IMR-90 (cell line): ENCODE measurements around the gene GPR173. TPM values are rescaled to one million over a fixed set of nuclear protein-coding genes. Genes with fewer than 3 reads are reported as not detected.
A peak's percentile ranks its signal among the peaks of the same experiment; 100 is the strongest.

Experiments
- ATAC-seq: fragments of 200-7000 bp; cut with Tn5 transposase; 2 replicates; pipeline ENCODE4 v1.9.1; 2020; ENCODE audit warnings: low read depth, mild to moderate bottlenecking, moderate library complexity
- BruUV-seq: library from RNA; stranded (reverse); fragments of 400-500 nt; replicated peaks from 2 replicates; lab custom pipeline; 2021; lab: Mats Ljungman, UMichigan
- CTCF ChIA-PET: fragments of 300-600 bp; formaldehyde crosslinking; extraction: SDS; loops from one replicate; lab custom pipeline; 2021; ENCODE audit warnings: antibody characterized with exemption; lab: Yijun Ruan, JAX
- POLR2A ChIA-PET: fragments of 300-600 bp; sonication (Branson Sonifier 250); formaldehyde crosslinking; loops from one replicate; lab custom pipeline; 2022; ENCODE audit warnings: antibody characterized with exemption; ENCODE audit not compliant: unreplicated experiment; lab: Charles Lee
- DNase-seq: peaks from one replicate; pipeline ENCODE4 v3.0.0; 2013
- H2AFZ ChIP-seq: replicated peaks from 2 replicates; pipeline ENCODE3; 2013; ENCODE audit warnings: low read length, mild to moderate bottlenecking; ENCODE audit not compliant: poor library complexity
- H2AK5ac ChIP-seq: 2 replicates; pipeline ENCODE4 v1.6.1; 2013; ENCODE audit warnings: low read depth, low read length, inconsistent platforms
- H2AK9ac ChIP-seq: replicated peaks from 2 replicates; pipeline ENCODE3; 2013; ENCODE audit warnings: mild to moderate bottlenecking, low read depth, low read length, moderate library complexity; ENCODE audit not compliant: poor library complexity
- H2BK120ac ChIP-seq: 2 replicates; pipeline ENCODE4 v1.6.1; 2013; ENCODE audit warnings: low read depth, low read length, inconsistent platforms
- H2BK15ac ChIP-seq: 3 replicates; pipeline ENCODE4 v1.6.1; 2013; ENCODE audit warnings: low read depth, low read length, inconsistent platforms
- H2BK20ac ChIP-seq: 2 replicates; pipeline ENCODE4 v1.6.1; 2013; ENCODE audit warnings: low read depth, mild to moderate bottlenecking, inconsistent platforms, low read length, moderate library complexity
- H2BK5ac ChIP-seq: 2 replicates; pipeline ENCODE4 v1.6.1; 2013; ENCODE audit warnings: mild to moderate bottlenecking, low read depth, low read length, inconsistent platforms; ENCODE audit not compliant: poor library complexity, severe bottlenecking
- H3K14ac ChIP-seq: replicated peaks from 2 replicates; pipeline ENCODE4 v1.6.1; 2013; ENCODE audit warnings: low read depth, low read length, inconsistent platforms
- H3K18ac ChIP-seq: 2 replicates; pipeline ENCODE4 v1.6.1; 2013; ENCODE audit warnings: low read depth, low read length, control low read depth
- H3K23ac ChIP-seq: 2 replicates; pipeline ENCODE4 v1.6.1; 2013; ENCODE audit warnings: low read depth, low read length, inconsistent platforms
- H3K27ac ChIP-seq: 2 replicates; pipeline ENCODE4 v1.5.1; 2013; ENCODE audit warnings: mild to moderate bottlenecking, control low read depth, low read length; ENCODE audit not compliant: insufficient read depth
- H3K27me3 ChIP-seq: 2 replicates; pipeline ENCODE4 v1.6.1; 2013; ENCODE audit warnings: low read length; ENCODE audit not compliant: control insufficient read depth, insufficient read depth
- H3K36me3 ChIP-seq: 2 replicates; pipeline ENCODE4 v1.6.1; 2013; ENCODE audit warnings: low read length, mixed read lengths; ENCODE audit not compliant: control insufficient read depth, insufficient read depth
- H3K4ac ChIP-seq: 2 replicates; pipeline ENCODE4 v1.6.1; 2013; ENCODE audit warnings: low read depth, low read length, inconsistent platforms
- H3K4me1 ChIP-seq: 2 replicates; pipeline ENCODE4 v1.6.1; 2013; ENCODE audit warnings: low read length, mixed read lengths; ENCODE audit not compliant: control insufficient read depth, insufficient read depth
- H3K4me2 ChIP-seq: 2 replicates; pipeline ENCODE4 v1.6.1; 2013; ENCODE audit warnings: low read depth, mild to moderate bottlenecking, control low read depth, low read length, moderate library complexity
- H3K4me3 ChIP-seq: 2 replicates; pipeline ENCODE4 v1.5.1; 2013; ENCODE audit warnings: low read depth, mild to moderate bottlenecking, control low read depth, low read length, moderate library complexity; ENCODE audit not compliant: insufficient read depth
- H3K56ac ChIP-seq: 2 replicates; pipeline ENCODE4 v1.6.1; 2013; ENCODE audit warnings: low read length, inconsistent platforms; ENCODE audit not compliant: insufficient read depth; ENCODE audit errors: extremely low read depth
- H3K79me1 ChIP-seq, 2 experiments: 2 replicates each; pipeline ENCODE4 v1.6.1; 2013; ENCODE audit warnings: low read length in 2 of 2, inconsistent platforms in 1 of 2, low read depth in 1 of 2
- H3K9ac ChIP-seq: 2 replicates; pipeline ENCODE4 v1.6.1; 2013; ENCODE audit warnings: low read depth, low read length, control low read depth
- H3K9me1 ChIP-seq: 2 replicates; pipeline ENCODE4 v1.6.1; 2013; ENCODE audit warnings: low read length, inconsistent platforms; ENCODE audit not compliant: insufficient read depth
- H3K9me3 ChIP-seq: 2 replicates; pipeline ENCODE4 v1.6.1; 2013; ENCODE audit warnings: low read length; ENCODE audit not compliant: control insufficient read depth, insufficient read depth
- H4K20me1 ChIP-seq: 2 replicates; pipeline ENCODE4 v1.6.1; 2013; ENCODE audit warnings: low read length, inconsistent platforms; ENCODE audit not compliant: insufficient read depth
- H4K5ac ChIP-seq: 2 replicates; pipeline ENCODE4 v1.6.1; 2013; ENCODE audit warnings: mild to moderate bottlenecking, low read depth, low read length, control low read depth
- H4K8ac ChIP-seq, 2 experiments: 2 replicates each; pipeline ENCODE4 v1.6.1; 2013; ENCODE audit warnings: low read depth in 2 of 2, low read length in 2 of 2, control low read depth in 1 of 2, inconsistent platforms in 1 of 2
- H4K91ac ChIP-seq: 2 replicates; pipeline ENCODE4 v1.6.1; 2013; ENCODE audit warnings: low read depth, low read length, inconsistent platforms; ENCODE audit not compliant: insufficient read depth
- CEBPB ChIP-seq: IDR thresholded peaks from 2 replicates; pipeline ENCODE4 v1.6.1; 2012; ENCODE audit warnings: low read depth, low read length, improper control_type of control experiment
- NFE2L2 ChIP-seq: fragments of 150-350 bp; IDR thresholded peaks from 2 replicates; pipeline ENCODE4 v1.6.1; 2016; ENCODE audit warnings: low read depth, mild to moderate bottlenecking, low read length
- WGBS, 2 experiments: methylation state at CpG; one replicate each; pipeline versions ENCODE4 v1.1.5 to v1.1.7; 2013; ENCODE audit warnings: missing lambda C conversion rate in 2 of 2; ENCODE audit not compliant: insufficient read length in 1 of 2; ENCODE audit errors: extremely low coverage in 2 of 2; 5-methylcytosine and 5-hydroxymethylcytosine counted together
- dilution Hi-C: fragments of 300-500 bp; cut with HindIII; formaldehyde crosslinking; loops from one replicate; pipeline ENCODE4 v1.14.3; 2018; ENCODE audit warnings: low sequenced_read_pairs; ENCODE audit not compliant: unreplicated experiment
- in situ Hi-C: fragments of 300-500 bp; cut with MboI; formaldehyde crosslinking; loops from 3 replicates; pipeline ENCODE4 v1.14.3; 2019; ENCODE audit warnings: low sequenced_read_pairs, inconsistent platforms, mixed read lengths
- intact Hi-C: fragments of 100-400 bp; cut with micrococcal nuclease; formaldehyde crosslinking; loops from 2 replicates; pipeline ENCODE4 v1.10.0; 2022
- polyA plus RNA-seq, 3 experiments: library from polyadenylated mRNA; depleted of rRNA; stranded (reverse); fragments of >200 nt; gene quantifications; 2 replicates each; pipeline ENCODE4 v1.2.3, GENCODE V29; 2012; ENCODE audit warnings: low replicate concordance in 1 of 3
- total RNA-seq: library from RNA; depleted of rRNA; stranded (reverse); fragments of >200 nt; gene quantifications from 2 replicates; pipeline ENCODE4 v1.2.3, GENCODE V29; 2012

The GPR173 gene
- total and polyA plus RNA-seq, 2 of the 4 experiments (the other 2 are of a cell fraction) = 0.90 to 6.1 TPM

- Histone ChIP-seq H3K4me3 (no peak overlapping the region), H3K18ac (no peak overlapping the region), H2AK9ac (no peak overlapping the region), H3K14ac (no peak overlapping the region), H2AK5ac (no peak overlapping the region), H3K23ac (no peak overlapping the region), H2BK20ac (no peak overlapping the region), H3K9me1 (peaks cover 4% of the 10 kb centered on the region; the same call in 1 of the 2 replicates), H3K27me3 (peaks cover 5% of the 10 kb centered on the region), H2BK120ac (no peak overlapping the region), H3K27ac (no peak overlapping the region), H3K9ac (no peak overlapping the region), H4K8ac (no peak overlapping the region), H4K91ac (no peak overlapping the region), H3K36me3 (peaks cover 1% of the 10 kb centered on the region; the same call in 1 of the 2 replicates), H3K4ac (no peak overlapping the region), H4K20me1 (no peaks in the 10 kb centered on the region), H3K56ac (no peak overlapping the region), H3K79me1 (peaks cover 4 to 14% of the 10 kb centered on the region in 2 experiments; a peak in 3 of 4 replicates), H2BK5ac (peak overlapping the region; percentile 50), H2AFZ (no peak overlapping the region), H2BK15ac (no peak overlapping the region), H4K5ac (no peak overlapping the region), H3K9me3 (no peaks in the 10 kb centered on the region), H3K4me2 (no peak overlapping the region), H3K4me1 (peaks cover 11% of the 10 kb centered on the region)
- DNase-seq (no peak), ATAC-seq (no peak)
- dilution Hi-C loops = no loop called here
- CTCF ChIA-PET = no interaction called here
- in situ Hi-C loops = no loop called here
- intact Hi-C loops = no loop called here
- no CpG with 5 or more reads among the region's 2 CpGs for WGBS, 2 experiments
- no TSS peak for BruUV-seq
- POLR2A ChIA-PET = no interaction called here
- TF ChIP-seq CEBPB (no peak), NFE2L2 (peak; percentile 60; the same call in 1 of the 2 replicates)
Measured at GRCh38 chrX:53126377-53126776, 77.8 kb downstream of the GPR173 start.
